C4-2B (cell line): ENCODE measurements around the gene GPRC5D.

Source experiments
- ZFX ChIP-seq: fragments of 450-650 bp; IDR thresholded peaks from 2 replicates; pipeline ENCODE4 v1.6.1; 2017
- TF ChIP-seq, protein P1 (sequence below): fragments of 450-650 bp; conservative IDR thresholded peaks from 2 replicates; pipeline ENCODE4 v1.5.1; 2017; ENCODE audit warnings: mild to moderate bottlenecking

DNA sequence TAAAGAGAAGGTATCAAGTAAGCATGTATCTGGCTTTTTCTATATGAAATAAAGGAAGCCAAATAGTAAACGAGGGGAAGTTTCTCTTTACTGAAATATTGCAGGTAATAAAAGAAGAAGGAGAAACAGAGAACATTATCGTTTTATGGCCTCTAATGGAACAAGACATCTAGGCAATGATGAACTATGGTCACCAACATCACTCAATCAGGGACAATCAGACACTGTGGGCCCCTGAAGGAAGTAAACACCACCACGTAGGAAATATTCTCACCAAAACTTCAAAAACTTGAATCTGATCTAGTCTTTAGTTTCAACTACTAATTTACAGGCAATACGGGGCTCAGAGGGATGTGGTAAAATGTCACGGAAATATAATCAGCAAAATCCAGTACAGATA is 32.2 kb upstream of the GPRC5D start:
- TF ChIP-seq, protein P1, sequence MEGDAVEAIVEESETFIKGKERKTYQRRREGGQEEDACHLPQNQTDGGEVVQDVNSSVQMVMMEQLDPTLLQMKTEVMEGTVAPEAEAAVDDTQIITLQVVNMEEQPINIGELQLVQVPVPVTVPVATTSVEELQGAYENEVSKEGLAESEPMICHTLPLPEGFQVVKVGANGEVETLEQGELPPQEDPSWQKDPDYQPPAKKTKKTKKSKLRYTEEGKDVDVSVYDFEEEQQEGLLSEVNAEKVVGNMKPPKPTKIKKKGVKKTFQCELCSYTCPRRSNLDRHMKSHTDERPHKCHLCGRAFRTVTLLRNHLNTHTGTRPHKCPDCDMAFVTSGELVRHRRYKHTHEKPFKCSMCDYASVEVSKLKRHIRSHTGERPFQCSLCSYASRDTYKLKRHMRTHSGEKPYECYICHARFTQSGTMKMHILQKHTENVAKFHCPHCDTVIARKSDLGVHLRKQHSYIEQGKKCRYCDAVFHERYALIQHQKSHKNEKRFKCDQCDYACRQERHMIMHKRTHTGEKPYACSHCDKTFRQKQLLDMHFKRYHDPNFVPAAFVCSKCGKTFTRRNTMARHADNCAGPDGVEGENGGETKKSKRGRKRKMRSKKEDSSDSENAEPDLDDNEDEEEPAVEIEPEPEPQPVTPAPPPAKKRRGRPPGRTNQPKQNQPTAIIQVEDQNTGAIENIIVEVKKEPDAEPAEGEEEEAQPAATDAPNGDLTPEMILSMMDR = no peak
- TF ChIP-seq ZFX = no peak
